ENCODE measurements around the gene MPC1L.

DNA sequence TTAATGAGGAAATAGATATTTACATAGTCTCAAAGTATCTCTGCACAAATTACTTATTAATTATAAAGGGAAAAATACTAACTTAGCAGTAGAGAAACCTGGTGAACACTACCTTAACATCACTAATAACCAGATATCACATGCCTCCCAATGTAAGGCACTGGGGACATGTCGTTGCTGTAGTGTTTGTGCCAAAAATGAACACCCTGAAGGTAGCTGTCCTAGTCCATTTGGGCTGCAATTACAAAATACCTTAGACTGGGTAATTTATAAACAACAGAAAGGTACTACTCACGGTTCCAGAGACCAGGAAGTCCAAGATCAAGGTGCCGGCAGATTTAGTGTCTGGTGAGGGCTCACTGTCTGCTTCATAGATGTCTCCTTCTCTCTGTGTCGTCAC, 10.7 kb upstream of the MPC1L start:
- TF ChIP-seq, protein P1, sequence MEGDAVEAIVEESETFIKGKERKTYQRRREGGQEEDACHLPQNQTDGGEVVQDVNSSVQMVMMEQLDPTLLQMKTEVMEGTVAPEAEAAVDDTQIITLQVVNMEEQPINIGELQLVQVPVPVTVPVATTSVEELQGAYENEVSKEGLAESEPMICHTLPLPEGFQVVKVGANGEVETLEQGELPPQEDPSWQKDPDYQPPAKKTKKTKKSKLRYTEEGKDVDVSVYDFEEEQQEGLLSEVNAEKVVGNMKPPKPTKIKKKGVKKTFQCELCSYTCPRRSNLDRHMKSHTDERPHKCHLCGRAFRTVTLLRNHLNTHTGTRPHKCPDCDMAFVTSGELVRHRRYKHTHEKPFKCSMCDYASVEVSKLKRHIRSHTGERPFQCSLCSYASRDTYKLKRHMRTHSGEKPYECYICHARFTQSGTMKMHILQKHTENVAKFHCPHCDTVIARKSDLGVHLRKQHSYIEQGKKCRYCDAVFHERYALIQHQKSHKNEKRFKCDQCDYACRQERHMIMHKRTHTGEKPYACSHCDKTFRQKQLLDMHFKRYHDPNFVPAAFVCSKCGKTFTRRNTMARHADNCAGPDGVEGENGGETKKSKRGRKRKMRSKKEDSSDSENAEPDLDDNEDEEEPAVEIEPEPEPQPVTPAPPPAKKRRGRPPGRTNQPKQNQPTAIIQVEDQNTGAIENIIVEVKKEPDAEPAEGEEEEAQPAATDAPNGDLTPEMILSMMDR (IDR thresholded peaks at IDR 0.05): no peak
- TF ChIP-seq POLR2A (IDR thresholded peaks at IDR 0.05): no peak
